ENCODE data around the gene MUC4.

GRCh38 chr3:195774917-195775316 lies 36.8 kb downstream of the MUC4 start:
- peak in 3 of 4 experiments; percentile 40 to 67 (median 58) for TF ChIP-seq CTCF (IDR thresholded peaks at IDR 0.05)
- TF ChIP-seq EP300 (IDR thresholded peaks at IDR 0.05), result no peak
- no peak for TF ChIP-seq POLR2AphosphoS5 (IDR thresholded peaks at IDR 0.05)
- no peak for TF ChIP-seq POLR2A (IDR thresholded peaks at IDR 0.05)
